Regular cardiac myocyte (primary cell): ENCODE data around the gene PSMC3. TPM values are rescaled to one million over a fixed set of nuclear protein-coding genes. Genes with fewer than 3 reads are reported as not detected.

Experiments
- total RNA-seq: library from RNA; depleted of rRNA; stranded (reverse); fragments of >200 nt; gene quantifications from 2 replicates; pipeline ENCODE4 v1.2.3, GENCODE V29; 2014

PSMC3 gene
- total RNA-seq, result 98.1 and 287 TPM in 2 replicates

DNA sequence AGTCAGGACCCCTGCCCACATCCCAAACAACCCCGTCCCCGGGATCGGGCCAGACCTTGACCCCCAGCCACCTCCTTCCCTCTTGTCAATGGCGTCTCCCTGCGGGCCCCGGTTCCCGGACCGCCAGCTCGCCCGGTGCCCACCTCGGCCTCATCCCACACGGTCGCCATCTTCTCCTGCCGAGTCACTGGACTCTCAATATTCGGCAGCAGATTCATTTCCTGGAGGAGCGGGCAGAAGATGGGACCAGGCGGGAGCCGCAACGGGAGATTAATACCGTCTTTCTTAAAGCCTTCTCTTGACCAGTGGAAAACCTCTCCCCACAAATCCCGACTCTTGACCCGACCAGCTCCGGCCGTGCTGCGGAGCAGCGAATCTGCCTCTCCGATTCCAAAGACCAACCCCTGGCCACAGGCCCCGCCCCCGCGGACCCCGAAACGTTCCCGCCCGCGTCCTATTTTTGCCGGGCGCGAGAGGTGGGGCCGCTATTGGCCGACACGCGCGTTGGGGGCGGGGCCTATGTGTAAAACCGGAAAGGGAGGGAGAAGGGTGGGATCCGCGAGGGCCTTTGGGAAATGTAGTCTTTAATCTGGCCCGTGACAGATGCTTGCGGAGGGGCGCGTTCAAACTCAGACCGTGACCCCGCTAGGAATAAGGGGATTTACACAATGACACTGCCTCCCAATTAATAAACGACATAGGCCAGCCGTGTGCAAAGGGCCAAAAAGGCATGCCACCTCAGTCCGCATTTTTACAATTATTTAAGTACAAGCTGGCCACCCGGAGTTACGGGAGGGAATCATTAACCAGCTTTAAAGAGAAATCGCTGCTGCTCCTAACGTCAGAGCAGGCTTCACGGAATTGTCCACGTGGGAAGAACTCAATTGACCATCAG lies at the start of gene PSMC3:
TSS of gene PSMC3 (minus strand) at position 378 of the 895 bp plus-strand sequence. CDS start at position 218, 160 bp downstream.

DNA sequence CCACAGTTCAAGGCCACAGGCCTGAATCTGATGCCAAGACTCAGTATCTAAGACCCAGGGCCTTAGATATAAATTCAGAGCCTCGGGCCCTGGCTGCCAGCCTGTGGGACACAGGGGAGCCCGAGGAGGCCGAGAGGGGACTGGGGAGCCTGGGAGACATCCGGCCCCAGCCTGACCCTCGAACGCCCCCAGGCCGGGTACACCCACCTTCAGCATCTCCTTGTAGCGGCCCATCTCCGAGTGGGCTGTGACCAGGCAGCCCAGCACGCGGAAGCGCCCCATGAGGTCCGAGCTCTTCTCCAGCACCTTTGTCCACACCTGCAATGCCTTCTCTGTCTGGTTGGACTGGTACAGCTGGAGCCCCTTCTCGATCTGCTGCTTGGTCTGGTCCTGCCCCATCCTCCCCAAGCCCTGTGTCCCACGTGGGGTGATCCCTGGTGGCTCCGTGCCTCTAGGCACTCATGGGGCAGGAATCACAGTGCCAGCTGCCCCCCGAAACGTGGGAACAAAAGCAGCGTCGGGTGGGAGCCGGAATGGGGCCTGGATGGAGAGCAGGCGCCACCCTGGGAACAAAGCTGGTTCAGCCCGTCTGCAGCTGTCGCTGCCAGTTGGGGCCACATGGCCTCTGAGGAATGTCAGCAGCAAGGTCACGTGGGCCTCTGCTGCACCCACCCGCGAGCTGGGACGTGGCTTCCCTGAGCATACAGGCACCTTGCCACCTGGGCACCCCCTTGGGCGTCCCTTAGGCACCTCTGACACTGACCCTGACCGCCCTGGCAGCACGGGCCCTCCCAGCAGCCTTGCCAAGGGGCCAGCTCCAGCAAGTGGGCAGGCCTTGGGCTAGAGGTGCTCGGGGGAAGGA lies 22.6 kb upstream of the PSMC3 start, which contains the start of gene RAPSN:
TSS of gene RAPSN (minus strand) at position 571 of the 862 bp plus-strand sequence. CDS start at position 399, 172 bp downstream.

DNA sequence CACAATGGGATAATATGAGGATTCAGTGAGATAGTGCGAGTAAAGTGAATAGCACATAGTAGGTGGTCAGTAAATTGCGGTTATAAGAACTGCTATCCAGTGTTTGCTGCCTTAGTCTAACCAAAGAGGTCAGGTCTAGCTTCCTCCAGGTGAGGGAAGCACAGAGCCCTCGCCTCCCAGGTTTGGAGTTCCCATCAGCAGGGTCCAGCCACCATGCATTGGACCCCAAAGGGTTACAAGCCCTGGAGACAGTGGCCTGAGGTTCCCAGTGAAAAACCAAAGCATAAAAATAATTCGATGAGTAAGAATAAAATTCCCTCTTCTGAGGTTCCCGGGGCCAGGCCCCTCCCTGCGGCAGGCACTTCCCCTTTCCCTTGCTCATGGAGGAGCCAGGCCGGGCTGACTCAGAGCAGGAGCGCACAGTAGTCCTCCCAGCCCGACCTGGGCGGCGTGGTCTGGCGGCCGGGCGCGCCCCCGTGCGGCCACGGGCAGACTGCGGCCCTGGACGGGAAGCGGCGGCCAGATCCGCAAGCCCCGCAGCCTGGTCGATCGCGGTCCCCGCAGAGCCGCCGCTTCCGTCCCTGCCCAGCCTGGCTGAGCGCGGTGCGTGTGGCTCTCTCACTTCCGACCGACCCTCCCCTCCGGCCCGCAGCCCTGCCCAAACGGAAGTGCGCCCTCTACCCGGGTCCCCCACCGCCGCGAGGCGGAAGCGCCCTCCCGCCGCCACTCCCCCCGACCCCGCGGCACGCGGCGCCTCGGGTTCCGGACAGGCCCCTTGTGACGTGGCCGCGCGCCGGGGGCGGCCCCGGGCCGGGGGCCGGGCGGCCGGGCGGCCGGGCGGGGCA lies 18.3 kb downstream of the PSMC3 start, which contains the start of gene SLC39A13:
TSS of gene SLC39A13 (plus strand) at position 845 of the 845 bp plus-strand sequence. CDS start 1,505 bp downstream, outside the sequence.

DNA sequence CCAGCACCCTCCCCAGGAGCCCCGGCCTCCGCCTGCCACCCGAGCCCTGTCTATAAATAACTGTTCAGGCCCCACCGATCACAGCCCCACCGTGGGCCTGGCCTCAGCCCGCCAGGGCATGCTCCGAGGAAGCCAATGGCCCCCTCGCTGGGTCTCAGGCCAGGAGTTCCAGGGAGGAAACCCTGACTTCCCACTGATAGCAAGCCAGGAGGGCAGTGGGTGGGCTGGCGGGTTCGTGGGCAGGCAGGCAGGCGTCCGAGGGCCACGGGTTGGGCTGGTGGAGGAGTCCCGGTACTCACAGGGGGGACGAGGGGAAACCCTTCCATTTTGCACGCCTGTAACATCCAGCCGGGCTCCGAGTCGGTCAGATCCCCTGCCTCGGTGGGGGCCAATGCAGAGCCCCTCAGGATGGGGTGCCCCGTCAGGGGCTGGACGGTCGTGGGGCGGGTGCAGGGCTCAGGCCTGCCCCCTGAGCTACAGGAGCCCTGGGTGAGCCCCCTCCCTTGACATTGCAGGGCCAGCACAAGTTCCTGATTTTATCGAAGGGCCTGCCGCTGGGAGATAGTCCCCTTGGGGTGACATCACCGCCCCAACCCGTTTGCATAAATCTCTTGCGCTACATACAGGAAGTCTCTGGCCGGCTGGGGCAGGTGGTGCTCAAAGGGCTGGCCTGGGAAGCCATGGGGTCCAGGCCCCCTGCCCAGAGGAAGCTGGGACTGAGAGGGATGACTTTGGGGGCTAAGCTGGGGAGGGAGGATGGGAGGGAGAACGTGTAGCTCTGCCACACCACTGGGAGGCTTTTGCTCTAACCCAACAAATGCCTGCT lies 48.0 kb downstream of the PSMC3 start, which contains the start of gene SPI1:
TSS of gene SPI1 (minus strand) at position 538 of the 826 bp plus-strand sequence. CDS start at position 344, 194 bp downstream.

Other genes with a start within 250 kb of the PSMC3 start
- gene ARFGAP2, start 249.6 kb downstream of the PSMC3 start, total RNA-seq, result 114 TPM in 2 replicates
- gene PACSIN3, start 240.0 kb downstream of the PSMC3 start, total RNA-seq, result 23.6 and 37.8 TPM in 2 replicates
- gene DDB2, start 211.5 kb downstream of the PSMC3 start, total RNA-seq, result 28.2 and 43.7 TPM in 2 replicates
- gene ACP2, start 177.6 kb downstream of the PSMC3 start, total RNA-seq, result 24.2 and 25.3 TPM in 2 replicates
- 13.2 and 19.6 TPM in 2 replicates for gene NR1H3, start 168.4 kb downstream of the PSMC3 start, total RNA-seq
- 10.1 and 15.7 TPM in 2 replicates for gene MADD, start 156.3 kb downstream of the PSMC3 start, total RNA-seq
- not detected in 2 replicates for gene MYBPC3, start 73.7 kb downstream of the PSMC3 start, total RNA-seq
- not detected in 2 replicates for gene SPI1, start 47.9 kb downstream of the PSMC3 start, total RNA-seq
- gene SLC39A13, start 17.8 kb downstream of the PSMC3 start, total RNA-seq, result 65.6 and 84.8 TPM in 2 replicates
- under 0.01 and 0.19 TPM in 2 replicates for gene RAPSN, start 22.7 kb upstream of the PSMC3 start, total RNA-seq
- gene CELF1, start 126.7 kb upstream of the PSMC3 start, total RNA-seq, result 47.6 and 107 TPM in 2 replicates
- gene PTPMT1, start 139.2 kb upstream of the PSMC3 start, total RNA-seq, result 78.8 and 90.8 TPM in 2 replicates
- gene KBTBD4, start 152.5 kb upstream of the PSMC3 start, total RNA-seq, result 23.7 and 24.2 TPM in 2 replicates
- gene NDUFS3, start 152.6 kb upstream of the PSMC3 start, total RNA-seq, result 54.1 and 112 TPM in 2 replicates
- not detected in 2 replicates for gene FAM180B, start 160.2 kb upstream of the PSMC3 start, total RNA-seq
- gene C1QTNF4, start 168.0 kb upstream of the PSMC3 start, total RNA-seq, result under 0.01 TPM in 1 of 2 replicates, not detected in the other
- gene MTCH2, start 216.1 kb upstream of the PSMC3 start, total RNA-seq, result 71.9 and 116 TPM in 2 replicates